IPS DF 4.7 (cell line): ENCODE measurements around the gene IQSEC1.

Experiments used
- DNase-seq: peaks from one replicate; pipeline ENCODE4 v3.0.0-alpha.2; 2013; ENCODE audit warnings: low spot score; ENCODE audit errors: extremely low read depth

Gene IQSEC1

DNA sequence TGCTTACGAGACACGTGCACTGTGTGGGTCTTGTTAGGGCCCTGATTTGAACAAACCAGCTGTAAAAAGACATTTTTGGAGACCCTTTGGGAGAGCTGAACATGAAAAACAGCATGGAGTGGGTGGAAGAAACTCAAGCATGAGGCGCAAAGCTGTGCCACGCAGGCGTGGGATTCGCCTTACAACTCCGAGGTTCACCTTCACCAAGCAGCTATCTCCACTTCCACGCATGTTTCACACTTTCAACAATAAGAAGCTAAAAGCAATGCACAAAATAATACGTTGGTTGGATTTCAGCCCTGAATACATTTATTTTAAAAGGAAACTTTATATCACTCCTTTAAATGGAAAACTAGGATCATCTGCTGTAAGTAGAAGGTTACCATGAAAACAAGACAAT, 42.5 kb downstream of the IQSEC1 start:
- DNase-seq, result no peak

DNA sequence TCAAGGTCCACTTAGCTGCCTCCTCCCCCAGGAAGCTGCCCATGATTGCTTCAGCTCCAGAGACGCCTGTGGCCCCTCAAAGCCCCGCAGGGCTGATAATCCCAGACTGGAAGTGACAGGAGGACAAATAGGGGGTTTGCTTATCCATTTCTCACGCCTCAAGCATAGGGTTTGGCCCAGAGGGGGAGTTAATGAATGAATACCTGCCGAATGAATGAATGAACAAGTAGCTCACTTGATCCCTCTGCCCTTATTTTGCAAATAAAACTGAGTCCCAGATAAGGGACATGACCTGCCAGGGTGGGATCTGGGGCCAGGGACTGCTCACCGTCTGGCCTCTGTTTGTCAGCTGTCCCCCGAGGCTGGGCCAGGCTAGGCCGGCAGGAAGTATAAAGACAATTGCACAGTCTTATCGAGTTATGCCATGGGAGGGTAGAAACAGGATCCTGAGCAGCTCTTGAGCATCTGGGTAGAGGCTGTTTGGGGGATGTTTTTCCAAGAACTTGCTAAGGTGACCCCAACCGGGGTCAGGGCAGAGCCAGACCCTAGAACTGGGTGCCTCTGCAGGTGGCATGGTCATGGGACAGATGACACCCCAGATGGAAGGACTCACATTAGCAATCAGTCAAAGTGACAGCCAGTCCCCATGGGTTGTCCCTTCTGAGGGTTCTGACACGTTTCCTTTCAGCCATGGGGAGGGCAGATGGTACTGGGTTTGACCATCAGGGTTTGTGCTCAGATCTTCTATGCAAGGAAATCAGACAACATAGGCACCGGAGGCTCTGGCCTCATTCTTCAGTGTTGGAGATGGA, 45.0 kb downstream of the IQSEC1 start:
- DNase-seq, result no peak

DNA sequence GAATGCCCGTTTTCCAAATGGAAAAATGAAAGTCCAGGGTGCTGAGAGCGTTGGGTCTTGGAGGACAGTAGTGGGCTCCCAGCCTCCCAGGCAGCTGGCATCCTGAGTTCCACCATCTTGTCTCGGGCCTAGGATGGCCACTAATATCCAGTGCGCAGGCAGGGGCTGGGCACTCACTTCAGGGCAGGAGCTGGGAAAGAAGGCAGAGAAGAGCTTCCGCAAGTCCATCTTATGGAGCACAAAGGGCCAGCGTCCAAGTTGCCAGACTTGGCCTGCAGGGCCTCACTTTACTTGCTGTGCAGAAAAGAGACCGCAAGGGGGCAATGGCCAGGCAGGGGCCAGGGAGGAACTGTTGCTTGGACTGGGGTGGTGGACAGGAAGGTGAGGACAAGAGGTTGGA, 46.1 kb downstream of the IQSEC1 start:
- DNase-seq, result no peak

DNA sequence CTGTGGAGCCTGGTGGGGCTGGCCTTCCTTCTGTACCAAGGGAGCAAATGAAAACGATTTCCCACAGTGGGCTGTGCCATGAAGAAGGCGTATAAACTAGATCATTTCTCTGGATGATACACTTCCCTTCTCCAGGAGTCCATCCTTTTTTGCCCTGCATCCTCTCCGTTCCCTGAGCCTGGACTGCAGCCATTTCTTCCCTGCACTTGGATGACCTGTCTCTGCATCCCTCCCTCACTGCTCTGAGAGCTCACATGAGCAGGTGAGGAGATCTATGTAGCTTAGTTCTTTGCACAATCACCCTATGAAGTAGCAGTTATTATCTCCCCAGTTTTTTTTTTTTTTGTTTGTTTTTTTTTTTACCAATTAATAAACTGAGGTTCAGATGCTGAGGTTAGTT, 46.7 kb downstream of the IQSEC1 start:
- DNase-seq, result no peak

DNA sequence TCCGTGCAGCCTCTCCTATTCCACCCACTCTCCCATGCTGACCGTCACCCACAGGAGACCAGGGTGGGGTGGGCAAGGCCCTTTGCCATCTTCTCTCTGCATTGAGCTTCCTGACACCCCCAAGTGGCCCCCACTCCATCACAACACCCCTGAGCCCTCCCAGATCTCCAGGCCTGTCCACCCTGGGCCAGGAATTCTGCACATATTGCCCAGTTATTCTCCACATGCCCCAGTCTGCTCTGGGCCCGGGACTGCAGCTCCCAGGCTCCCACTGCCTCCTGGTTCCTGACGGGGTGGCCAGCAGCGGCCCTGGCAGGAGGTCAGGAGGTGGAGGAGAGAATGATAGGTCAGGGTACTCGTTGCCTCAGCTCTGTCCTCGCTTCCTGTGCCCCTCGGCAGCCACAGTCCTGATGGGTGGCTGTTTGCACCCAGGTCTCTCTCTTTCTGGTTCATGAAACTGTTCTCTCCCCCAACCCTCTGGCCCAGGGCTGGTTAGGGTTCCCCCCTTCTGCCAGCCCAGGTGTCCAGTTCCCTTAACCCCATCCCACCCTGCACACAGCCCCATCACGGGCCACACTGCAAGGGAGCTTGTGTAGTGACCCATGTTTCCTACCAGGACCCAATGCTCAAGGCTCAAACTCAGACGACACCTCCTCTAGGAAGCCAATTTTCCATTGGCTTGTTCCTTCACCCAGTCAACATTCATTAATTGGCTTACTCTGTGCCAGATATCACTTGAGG, 47.3 kb downstream of the IQSEC1 start:
- no peak for DNase-seq

DNA sequence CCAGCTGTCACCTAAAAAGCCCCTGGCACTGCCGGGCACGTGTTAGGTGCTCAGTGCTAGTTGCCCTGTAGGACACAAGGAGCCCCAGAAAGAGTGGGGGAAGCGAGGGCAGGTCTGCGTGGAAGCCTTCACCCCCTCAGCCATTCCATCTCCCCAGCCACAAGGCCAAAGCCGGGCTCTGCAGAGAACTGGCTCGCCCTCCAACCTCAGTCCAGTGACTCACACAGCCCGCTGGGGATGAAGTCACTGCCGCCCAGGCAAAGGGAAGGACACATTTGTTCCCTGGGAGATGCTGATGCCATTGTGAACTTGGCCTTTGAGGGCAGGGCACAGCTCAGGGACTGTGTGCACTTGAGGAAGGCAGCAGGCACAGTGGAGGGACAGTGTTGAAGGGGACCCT, 48.1 kb downstream of the IQSEC1 start:
- no peak for DNase-seq

DNA sequence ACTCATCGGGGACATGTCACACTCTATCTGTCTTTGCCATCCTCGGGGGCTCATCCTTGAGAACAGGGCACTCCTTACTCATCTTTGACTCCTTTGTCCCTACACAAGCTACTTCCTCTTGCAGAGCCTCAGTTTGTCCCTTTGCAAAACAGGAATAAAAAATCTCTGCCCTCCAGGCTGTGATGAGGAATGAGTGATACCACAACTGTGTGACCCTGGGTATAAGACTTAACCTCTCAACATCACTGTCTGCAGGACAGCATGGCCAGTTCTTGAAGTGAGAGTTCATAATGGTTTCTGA, 48.5 kb downstream of the IQSEC1 start:
- no peak for DNase-seq

DNA sequence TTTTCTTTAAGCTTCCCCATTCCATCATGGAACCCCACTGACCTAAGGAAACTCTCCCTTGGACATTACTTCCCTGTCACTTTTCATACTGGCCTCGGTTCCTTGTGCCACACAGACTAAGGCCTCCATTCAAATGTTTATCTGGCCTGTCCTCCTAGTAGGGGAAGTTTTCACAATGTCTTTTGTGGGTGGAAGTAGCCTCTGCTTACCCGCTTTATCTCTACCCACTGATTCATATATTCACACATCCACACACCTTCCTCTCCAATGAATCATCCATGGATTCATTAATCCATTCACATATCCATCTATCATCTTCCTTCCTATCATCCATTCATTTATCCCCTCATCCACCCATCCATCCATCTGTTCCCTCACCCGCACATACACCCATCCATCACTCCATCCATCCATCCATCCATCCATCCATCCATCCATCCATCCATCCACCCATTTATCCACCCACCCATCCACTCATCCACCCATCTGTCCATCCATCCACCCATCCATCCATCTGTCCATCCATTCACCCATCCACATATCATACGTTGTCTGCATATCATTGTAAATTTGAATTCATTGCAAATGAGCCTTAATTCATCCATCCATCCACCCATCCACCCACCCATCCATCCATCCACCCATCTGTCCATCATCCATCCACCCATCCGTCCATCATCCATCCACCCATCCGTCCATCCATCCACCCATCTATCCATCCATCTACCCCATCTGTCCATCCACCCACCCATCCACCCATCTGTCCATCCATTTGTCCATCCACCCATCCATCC, 49.1 kb downstream of the IQSEC1 start:
- no peak for DNase-seq

DNA sequence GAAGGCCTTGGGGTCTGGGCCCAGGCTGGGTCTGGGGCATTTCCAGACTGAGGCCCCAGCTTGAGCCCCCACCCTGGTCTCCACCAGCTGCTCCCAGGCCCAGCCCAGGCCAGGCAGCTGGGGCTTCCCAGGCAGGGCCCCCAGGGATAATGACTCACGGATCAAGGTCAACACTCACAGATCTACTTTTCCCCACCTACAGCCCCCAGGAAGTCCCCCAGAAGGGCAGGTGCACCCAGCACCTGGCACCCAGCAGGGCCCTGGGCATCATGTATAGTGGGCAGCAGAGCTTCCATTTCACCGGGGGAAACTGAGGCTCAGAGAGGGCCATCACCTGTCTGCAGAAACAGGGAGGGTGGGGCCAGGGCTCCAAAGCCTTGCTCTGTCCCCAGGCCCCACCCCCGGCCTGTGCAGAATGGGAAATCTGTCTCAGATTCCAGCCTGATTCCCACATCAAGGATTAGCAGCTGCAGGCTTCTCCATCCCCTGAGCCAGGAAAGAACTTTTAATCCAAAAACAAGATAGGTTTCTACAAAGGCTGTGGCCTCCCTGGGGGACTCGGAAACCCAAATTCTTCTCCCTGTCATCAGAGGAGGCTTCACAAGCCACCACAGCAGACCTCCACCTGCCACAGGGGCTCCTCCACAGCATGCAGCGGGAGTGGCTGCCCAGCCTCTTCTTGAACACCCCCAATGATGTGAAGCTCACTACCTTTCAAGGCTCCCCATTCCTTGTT, 49.8 kb downstream of the IQSEC1 start:
- no peak for DNase-seq

DNA sequence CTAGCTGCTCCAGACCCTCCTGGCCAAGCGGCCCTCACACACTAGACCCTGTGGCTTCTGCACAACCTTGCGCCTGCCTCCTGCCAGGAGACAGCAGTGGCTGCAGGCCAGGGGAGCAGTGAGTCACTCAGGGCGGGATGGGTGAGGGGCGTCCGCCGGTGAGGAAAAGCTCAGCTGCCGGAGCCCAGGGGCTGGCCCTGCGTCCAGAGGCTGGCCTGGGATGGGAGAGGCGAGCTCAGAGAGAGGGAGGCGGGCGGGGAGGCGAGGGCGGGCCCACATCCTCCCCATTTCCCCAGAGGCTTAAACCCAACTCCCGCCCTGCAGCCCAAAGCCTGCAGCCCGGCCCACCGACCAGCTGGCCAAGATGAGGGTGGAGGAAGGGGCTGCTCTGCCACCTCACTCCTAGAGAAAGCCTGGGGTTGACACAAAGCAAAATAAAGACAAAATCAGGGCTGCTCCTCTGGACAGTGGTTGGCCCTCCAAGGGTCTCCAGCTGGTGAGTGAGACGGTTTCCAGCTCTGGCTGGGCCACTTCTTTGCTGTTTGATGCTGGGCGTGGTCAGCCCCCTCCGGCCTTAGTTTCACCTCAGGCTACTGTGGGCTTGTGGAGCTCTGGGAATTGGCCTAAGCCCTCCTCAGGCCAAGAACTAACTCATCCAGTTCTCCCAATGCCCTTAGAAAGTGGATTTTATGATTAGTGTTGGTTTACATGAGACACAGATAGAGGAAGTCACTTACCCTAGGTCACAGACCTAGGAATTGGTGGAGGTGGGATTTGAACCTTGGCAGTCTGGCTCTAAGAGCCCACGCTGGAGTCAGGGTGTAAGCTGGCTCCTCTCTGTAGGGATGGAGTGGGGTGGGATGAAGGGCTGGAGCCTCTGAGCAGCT, 50.6 kb downstream of the IQSEC1 start:
- DNase-seq, result no peak

DNA sequence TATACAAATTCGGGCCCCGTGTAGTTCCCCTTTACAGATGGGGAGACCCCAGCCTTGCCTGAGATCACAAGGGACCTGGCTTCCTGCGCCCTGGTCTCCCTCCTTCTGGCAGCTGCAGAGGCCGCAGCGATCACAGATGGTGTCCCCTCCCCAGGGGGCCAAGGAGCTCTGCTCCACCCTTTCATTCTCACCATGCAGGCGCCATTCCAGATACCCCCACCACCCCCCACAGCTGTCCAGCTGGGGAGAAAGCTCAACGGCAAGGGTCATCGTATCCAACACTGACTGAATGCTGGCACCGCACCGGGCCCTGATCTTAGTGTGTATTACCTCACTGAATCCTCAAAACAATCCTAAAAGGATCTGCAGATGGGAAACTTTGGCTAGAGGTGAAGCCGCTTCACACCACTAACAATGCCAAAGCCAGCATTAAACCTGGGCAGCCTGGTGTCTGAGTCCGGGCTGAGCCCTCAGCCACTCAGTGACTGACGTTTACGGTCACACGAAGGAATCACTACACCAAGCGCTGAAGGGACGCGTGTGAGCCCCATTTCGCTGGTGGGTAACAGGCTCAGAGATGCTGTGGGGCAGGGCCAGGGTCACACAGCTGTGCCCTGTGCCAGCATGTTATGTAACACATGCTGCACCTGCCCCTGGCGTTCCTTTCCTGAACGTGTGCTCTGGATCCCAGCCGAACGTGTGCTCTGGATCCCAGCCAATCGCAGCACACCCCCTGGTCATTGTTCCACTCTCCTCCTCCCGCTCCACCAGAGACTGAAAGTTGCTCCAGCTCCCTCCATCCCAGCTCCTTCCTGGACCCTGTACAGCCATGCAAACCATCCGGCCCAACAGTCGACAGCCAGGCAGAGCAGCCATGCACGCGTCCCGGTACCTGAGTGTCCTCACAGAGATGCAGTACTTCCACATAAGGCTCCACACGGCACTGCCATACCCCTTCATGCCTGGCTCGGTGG, 51.8 kb downstream of the IQSEC1 start:
- DNase-seq, result no peak

DNA sequence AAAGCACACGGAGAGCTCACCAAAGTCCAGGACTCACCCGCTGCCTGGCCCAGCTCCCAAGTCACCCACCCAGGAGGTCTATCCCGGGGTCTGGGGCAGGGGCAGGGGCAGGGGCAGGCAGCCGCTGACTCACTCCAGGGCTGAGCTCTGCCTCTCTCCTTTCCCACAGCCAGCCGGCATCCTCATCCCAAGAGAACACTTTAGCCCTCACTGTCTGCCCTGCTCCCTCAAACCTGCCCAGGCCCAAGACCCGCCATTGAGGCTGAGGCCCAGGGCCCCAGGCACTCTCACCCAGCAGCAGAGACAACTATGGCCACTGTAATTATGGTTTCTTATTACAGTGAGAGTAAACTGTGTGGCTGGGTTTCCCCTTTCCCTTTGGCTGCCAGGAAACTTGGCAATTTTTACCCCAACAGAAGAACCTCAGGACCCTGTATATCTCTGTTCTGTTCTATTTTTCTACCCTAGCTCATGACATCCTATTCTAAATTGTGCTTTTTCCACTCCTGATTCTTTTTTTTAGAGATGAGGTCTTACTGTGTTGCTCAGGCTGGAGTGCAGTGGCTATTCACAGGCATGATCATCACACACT, 53.0 kb downstream of the IQSEC1 start:
- DNase-seq, result no peak

DNA sequence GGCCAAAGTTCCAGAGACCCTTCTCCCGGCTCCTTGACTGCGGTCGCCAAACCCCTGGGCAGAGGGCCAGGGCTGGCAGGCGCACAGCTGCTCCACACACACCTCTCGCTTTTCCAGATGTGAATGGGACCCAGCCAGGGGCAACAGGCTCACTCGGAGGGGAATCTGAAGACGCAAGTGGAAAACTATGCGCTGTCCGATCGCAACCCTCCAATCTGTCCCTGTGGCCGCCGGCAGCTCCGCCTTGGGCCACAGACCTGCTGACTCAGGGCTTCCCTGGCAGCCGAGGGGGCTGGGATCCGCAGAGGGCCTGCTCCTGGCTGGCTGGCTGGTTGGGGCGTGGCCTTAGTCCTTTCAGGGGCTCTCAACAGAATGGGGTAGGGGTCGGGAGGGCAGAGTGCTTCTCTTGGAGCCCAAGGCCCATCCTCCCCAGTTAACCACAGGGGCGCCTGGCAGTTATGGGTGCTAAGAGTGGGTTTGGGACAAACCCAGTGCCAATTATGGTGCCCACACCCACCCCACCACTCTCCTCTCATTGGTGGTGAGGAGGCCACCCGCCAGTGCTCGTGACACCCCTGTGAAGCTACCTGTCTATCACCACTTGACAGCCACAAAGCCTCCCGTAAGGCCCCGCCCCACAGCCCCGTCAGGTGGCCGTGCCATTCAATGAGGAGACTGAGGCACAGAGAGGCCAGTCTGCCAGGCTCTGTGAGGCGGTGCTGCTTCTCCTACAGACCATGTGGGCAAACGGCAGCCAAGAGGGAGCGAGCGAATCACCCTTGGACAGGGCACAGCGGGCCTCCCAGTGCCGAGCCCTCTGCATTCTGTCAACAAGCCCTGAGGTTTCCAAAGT, 53.8 kb downstream of the IQSEC1 start:
- no peak for DNase-seq

DNA sequence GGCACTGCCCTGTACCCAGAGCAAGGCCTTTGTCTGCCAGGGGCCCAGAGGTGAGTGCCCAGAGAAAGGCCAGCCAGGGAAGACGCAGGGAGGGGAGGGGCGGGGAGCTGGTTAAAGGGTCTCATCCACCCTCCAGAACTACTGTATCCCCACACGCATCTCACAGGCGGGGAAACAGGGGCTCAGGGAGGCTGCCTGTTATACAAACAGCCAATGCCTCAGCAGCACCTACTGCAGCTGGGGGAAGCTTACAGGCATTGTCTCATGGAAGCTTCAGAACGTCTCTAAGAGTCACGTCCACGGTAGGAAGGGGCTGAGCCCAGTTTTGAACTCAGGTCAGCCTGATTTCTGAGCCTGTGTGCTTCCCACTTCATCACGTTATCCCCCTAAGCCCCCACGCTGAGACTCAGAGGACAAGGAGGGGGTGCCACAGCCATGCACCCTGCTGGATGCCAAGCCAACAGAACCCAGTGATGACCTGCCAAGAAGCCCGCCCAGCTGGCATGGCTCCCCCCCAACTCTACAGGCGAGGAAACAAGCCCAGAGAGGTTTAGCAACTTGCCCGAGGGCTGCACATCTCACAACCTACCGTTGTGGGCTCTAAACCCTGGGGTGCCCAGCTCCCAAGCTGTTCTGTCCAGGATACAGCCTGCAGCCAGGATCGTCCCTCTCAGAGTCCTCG, 54.5 kb downstream of the IQSEC1 start:
- DNase-seq, result no peak

DNA sequence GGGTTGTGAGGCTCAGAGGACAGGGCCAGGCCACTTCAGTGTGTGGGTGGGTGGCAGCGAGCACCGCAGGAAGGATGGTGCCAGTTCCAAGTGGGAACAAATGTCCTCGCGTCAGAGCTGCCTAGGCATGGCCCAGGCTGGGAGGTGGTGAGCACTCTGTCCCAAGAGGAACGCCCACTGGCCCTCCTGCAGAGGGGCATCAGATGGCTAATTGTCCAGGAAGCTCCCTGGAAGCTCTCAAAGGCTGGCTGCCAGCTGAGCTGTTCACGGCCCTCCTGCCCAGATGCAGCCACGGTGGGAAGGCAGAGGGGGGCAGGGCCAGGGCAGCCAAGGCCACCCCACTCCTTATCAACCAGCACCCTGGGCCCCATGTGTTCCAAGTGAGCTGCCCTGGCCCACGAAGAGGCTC, 55.2 kb downstream of the IQSEC1 start:
- DNase-seq, result no peak

DNA sequence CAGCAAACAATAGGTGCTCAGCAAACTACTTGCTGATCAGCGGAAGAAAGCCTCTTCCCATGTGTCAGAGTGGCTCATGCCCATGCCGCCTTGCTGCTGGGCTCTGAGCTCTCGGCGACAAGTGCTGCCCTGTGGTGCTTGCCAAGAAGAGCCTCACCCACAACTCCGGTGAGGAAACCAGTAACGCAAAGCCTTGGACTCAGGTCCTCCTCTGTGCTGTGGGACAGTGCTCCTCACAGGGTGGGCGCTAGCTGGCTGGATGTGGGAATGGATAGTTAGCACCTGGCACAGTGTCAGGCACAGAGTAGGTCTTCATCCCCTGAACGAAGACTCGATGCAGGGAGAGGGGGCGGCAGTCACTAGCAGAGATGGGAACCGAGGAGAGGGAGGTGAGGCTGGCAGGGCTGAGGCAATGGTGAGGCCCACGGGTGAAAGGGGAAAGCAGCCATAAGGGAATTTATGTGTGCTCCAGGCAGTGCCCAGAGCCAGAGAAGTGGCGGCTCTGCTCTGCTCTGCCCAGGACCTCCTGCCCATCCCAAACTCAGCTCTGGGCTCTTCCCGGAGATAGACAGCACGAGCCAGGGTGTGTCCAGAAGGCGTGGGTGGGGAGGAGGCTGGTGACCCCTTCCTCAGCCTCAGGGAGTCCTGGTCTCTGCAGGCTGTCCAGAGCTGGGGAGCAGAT, 55.7 kb downstream of the IQSEC1 start:
- no peak for DNase-seq

DNA sequence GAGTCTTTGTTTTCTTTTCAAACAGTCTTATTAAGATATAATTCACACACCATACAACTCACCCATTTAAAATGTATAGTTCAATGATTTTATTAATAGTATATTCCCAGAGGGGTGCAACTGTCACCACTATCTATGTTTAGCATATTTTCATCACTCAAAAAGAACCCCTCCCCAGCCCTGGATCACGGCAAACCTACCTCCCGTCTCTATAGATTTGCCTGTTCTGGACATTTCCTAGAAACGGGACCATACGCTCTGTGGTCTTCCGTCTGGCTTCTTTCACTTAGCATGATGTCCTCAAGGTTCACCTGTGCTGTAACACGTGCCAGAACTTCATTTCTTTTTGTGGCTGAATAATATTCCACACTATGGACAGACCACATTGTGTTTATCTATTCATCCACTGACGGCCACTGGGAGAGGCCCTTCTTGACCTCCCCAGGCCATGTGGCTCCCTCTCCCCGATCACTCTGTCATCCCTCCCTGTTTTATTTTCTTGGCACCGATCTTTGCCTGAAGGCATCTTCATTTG, 56.4 kb downstream of the IQSEC1 start:
- DNase-seq, result no peak
